ENCODE data around the gene KLHL29. TPM values are rescaled to one million over a fixed set of nuclear protein-coding genes. Genes with fewer than 3 reads are reported as not detected.

The KLHL29 gene
- total RNA-seq, 1 donor from 2014 or later, result 17.5 TPM

- Mint-ChIP-seq H3K9me3 (ENCODE audit: unreplicated experiment) (no peaks in the 10 kb centered on the region), H3K4me1 (ENCODE audit: unreplicated experiment) (peaks cover 12% of the 10 kb centered on the region), H3K4me3 (ENCODE audit: unreplicated experiment) (no peak overlapping the region), H3K36me3 (ENCODE audit: low read depth, unreplicated experiment) (peaks cover 4% of the 10 kb centered on the region), H3K27me3 (ENCODE audit: unreplicated experiment) (peaks cover 11% of the 10 kb centered on the region), H3K27ac (ENCODE audit: unreplicated experiment) (no peak overlapping the region)
- DNase-seq (ENCODE audit: low spot score), result no peak
- TF ChIP-seq CTCF (IDR thresholded peaks at IDR 0.05; ENCODE audit: unreplicated experiment), result no peak
Measured at GRCh38 chr2:23631389-23631788, 246.4 kb downstream of the KLHL29 start.

DNA sequence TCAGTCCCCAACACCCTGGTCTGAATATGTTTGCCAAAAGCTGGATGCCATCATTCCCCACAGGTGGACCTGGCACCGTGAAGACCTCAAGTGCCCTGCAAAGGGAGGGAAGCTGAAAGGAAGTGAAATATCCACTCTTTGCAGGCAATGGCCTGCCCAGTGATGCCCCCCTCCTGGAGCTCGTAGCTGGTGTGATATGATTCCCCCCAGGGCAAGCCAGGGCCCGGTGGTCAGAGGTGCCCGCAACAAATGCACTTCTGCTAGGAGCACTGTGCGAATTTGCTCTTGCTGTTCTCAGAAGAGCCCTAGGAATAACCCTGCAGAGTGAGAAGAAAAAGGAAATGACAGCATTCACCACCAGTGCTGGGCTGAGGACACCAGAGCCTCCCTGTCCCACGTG is 247.4 kb downstream of the KLHL29 start:
- peaks cover 22% of the 10 kb centered on the region for H3K4me1 Mint-ChIP-seq (ENCODE audit: unreplicated experiment)
- no peak for DNase-seq (ENCODE audit: low spot score)
- no peak for TF ChIP-seq CTCF (IDR thresholded peaks at IDR 0.05; ENCODE audit: unreplicated experiment)
- peaks cover 15% of the 10 kb centered on the region for H3K27me3 Mint-ChIP-seq (ENCODE audit: unreplicated experiment)
- H3K4me3 Mint-ChIP-seq (ENCODE audit: unreplicated experiment), result no peak overlapping the region
- no peaks in the 10 kb centered on the region for H3K9me3 Mint-ChIP-seq (ENCODE audit: unreplicated experiment)
- no peak overlapping the region for H3K27ac Mint-ChIP-seq (ENCODE audit: unreplicated experiment)
- peaks cover 4% of the 10 kb centered on the region for H3K36me3 Mint-ChIP-seq (ENCODE audit: low read depth, unreplicated experiment)

- Mint-ChIP-seq H3K4me1 (ENCODE audit: unreplicated experiment) (peaks cover 27% of the 10 kb centered on the region), H3K36me3 (ENCODE audit: low read depth, unreplicated experiment) (peaks cover 4% of the 10 kb centered on the region), H3K27me3 (ENCODE audit: unreplicated experiment) (peaks cover 14% of the 10 kb centered on the region), H3K4me3 (ENCODE audit: unreplicated experiment) (no peak overlapping the region), H3K27ac (ENCODE audit: unreplicated experiment) (no peak overlapping the region), H3K9me3 (ENCODE audit: unreplicated experiment) (no peaks in the 10 kb centered on the region)
- TF ChIP-seq CTCF (IDR thresholded peaks at IDR 0.05; ENCODE audit: unreplicated experiment), result no peak
- no peak for DNase-seq (ENCODE audit: low spot score)
Measured at GRCh38 chr2:23632831-23633395, 247.9 kb downstream of the KLHL29 start.

DNA sequence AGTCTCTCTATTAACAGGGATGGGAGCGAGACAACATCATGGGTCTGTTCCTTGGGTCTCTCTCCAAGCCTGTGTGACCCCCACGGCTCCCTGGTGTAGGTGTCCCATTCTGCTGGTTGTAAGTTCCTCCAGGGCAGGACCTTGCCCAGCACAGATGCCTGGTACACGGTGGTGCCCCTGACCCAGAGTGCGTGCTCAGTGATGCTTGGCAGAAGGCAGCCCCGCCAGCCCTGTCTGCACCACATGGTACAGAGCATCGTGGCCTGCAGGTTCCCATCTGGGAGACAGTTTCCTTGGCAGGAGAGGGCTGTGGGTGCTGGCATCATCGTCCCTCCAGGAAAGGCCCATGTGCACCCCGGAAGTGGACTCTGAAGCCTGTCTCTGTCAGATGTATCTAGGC is 249.0 kb downstream of the KLHL29 start:
- H3K27ac Mint-ChIP-seq (ENCODE audit: unreplicated experiment), result no peak overlapping the region

More for the DNA sequence above, 249.0 kb downstream of the KLHL29 start:
- DNase-seq (ENCODE audit: low spot score), result no peak
- Mint-ChIP-seq H3K4me1 (ENCODE audit: unreplicated experiment) (peaks cover 27% of the 10 kb centered on the region), H3K36me3 (ENCODE audit: low read depth, unreplicated experiment) (peaks cover 4% of the 10 kb centered on the region), H3K9me3 (ENCODE audit: unreplicated experiment) (no peaks in the 10 kb centered on the region), H3K4me3 (ENCODE audit: unreplicated experiment) (no peak overlapping the region), H3K27me3 (ENCODE audit: unreplicated experiment) (peaks cover 14% of the 10 kb centered on the region)
- TF ChIP-seq CTCF (IDR thresholded peaks at IDR 0.05; ENCODE audit: unreplicated experiment), result no peak

Measured in endothelial cell (in vitro differentiated cells).